Subcutaneous abdominal adipose tissue (tissue), 5 donors: ENCODE data around the gene PSMD13.
"Not testable (repeated sequence)": the region's sequence is repeated elsewhere in the genome, so short reads cannot be mapped to it uniquely, and the experiment has no call there.

Experiments used
- H3K27ac ChIP-seq: one replicate; pipeline ENCODE4 v1.7.0; 2013; ENCODE audit warnings: low read depth, mild to moderate bottlenecking, inconsistent platforms, low read length, moderate library complexity
- H3K27me3 ChIP-seq, 5 donors: one replicate each; pipeline ENCODE4 v1.7.0; 2013; ENCODE audit warnings: low read length in 5 of 5, inconsistent platforms in 1 of 5; ENCODE audit not compliant: control insufficient read depth in 5 of 5, insufficient read depth in 4 of 5
- H3K36me3 ChIP-seq, 5 donors: one replicate each; pipeline ENCODE4 v1.7.0; 2013; ENCODE audit warnings: low read length in 5 of 5; ENCODE audit not compliant: control insufficient read depth in 5 of 5, insufficient read depth in 5 of 5
- H3K4me1 ChIP-seq, 5 donors: one replicate each; pipeline ENCODE4 v1.7.0; 2013; ENCODE audit warnings: low read length in 5 of 5, mild to moderate bottlenecking in 3 of 5, moderate library complexity in 1 of 5; ENCODE audit not compliant: control insufficient read depth in 5 of 5, insufficient read depth in 5 of 5
- H3K4me3 ChIP-seq, 5 donors: one replicate each; pipeline ENCODE4 v1.7.0; 2013; ENCODE audit warnings: low read length in 5 of 5, low read depth in 1 of 5
- H3K9ac ChIP-seq, 5 donors: one replicate each; pipeline ENCODE4 v1.7.0; 2013; ENCODE audit warnings: low read length in 5 of 5, mild to moderate bottlenecking in 4 of 5, moderate library complexity in 3 of 5
- H3K9me3 ChIP-seq, 5 donors: one replicate each; pipeline ENCODE4 v1.7.0; 2013; ENCODE audit warnings: low read length in 5 of 5; ENCODE audit not compliant: control insufficient read depth in 5 of 5
- donor health status: healthy.
- donor health status: healthy.
- donor health status: healthy.
- donor health status: healthy.
- donor health status: healthy.

Gene PSMD13

DNA sequence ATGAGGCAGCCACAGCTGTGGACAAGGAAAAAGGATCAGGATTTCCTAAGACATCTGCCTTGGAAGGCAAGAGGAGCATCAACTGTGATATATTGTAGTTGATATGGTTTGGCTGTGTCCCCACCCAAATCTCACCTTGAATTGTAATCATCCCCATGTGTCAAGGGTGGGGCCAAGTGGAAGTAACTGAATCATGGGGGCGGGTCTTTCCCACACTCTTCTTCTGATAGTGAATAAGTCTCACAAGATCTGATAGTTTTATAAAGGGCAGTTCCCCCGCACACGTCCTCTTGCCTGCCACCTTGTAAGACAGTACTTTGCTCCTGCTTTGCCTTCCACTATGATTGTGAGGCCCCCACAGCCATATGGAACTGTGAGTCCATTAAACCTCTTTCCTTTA is 19.1 kb upstream of the PSMD13 start:
- Histone ChIP-seq H3K4me3 (no peak overlapping the region), H3K27ac (no peak overlapping the region), H3K9ac (no peak overlapping the region), H3K9me3 (no peaks in the 10 kb centered on the region), H3K27me3 (no peaks in the 10 kb centered on the region), H3K36me3 (peaks cover 0 to 60% (median 50%) of the 10 kb centered on the region in 5 donors), H3K4me1 (no peaks in the 10 kb centered on the region)

GRCh38 chr11:218815-219593 is 17.8 kb upstream of the PSMD13 start:
- no peak overlapping the region for H3K9ac ChIP-seq
- no peaks in the 10 kb centered on the region for H3K9me3 ChIP-seq
- H3K27me3 ChIP-seq = no peaks in the 10 kb centered on the region
- H3K27ac ChIP-seq = no peak overlapping the region
- peaks cover 0 to 55% (median 43%) of the 10 kb centered on the region in 5 donors for H3K36me3 ChIP-seq
- H3K4me1 ChIP-seq = no peaks in the 10 kb centered on the region
- no peak overlapping the region for H3K4me3 ChIP-seq

- H3K27ac ChIP-seq, H3K9me3 ChIP-seq, H3K4me3 ChIP-seq, H3K4me1 ChIP-seq, H3K9ac ChIP-seq, H3K27me3 ChIP-seq: not testable (repeated sequence)
- peaks cover 0 to 39% (median 31%) of the 10 kb centered on the region in 5 donors for H3K36me3 ChIP-seq
These were observed 16.0 kb upstream of the PSMD13 start for GRCh38 chr11:220641-221215.

DNA sequence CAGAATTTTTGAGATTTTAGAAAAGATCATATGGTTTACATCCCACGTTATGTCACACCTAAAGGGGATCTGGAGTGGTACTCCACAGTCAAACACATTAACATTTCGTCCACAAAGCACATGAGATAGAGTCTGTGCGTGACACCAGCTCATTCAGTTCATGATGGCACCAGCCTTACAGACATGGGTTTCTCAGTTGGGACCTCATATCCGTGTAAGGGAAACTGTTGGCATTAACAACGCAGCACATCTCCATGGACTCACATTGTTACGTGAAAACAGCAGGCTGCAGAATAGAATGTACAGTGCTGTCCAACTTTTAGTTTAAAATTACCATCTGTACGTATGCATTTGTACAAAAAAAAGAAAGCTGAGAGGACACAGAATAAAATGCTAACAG is 15.2 kb upstream of the PSMD13 start:
- no peaks in the 10 kb centered on the region for H3K9me3 ChIP-seq
- no peaks in the 10 kb centered on the region for H3K4me1 ChIP-seq
- H3K27ac ChIP-seq = no peak overlapping the region
- peaks cover 0 to 32% (median 26%) of the 10 kb centered on the region in 5 donors for H3K36me3 ChIP-seq
- no peak overlapping the region for H3K9ac ChIP-seq
- no peaks in the 10 kb centered on the region for H3K27me3 ChIP-seq
- no peak overlapping the region for H3K4me3 ChIP-seq

DNA sequence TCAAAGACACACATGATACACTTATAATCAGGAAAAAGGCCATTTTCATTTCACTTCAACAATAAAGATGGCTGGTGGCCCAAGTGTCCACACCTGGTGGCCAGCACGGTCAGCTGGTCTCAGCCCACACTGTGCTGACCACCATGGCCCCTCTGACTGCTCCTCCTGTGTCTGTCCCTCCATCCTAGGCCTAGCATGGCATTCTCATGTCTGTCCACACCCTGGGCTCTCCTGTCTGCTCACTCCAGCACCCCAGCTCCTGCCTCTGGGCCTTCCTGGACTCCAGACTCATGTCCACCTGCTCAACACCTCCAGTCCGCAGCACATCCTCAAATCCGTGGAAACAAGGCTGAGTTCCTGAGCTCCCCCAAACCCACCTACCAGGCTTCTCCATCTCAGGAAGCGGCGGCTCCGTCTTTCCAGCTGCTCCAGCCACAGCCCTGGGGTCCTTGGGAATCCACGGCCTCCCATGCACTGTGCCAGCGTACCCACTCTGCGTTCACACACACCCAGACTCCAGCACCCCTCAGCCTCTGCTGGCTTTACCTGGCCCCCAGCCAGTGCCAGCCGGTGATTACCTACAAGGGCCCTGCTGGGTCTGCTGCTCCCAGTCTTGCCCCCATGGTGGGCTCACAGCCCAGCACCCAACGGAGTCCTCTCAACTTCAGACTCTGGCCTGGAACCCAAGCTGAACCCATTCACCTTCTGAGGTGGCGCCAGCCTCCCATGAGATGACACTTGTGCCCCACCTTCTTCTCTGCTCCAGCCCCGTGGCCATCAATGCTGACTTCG is 14.6 kb upstream of the PSMD13 start:
- Histone ChIP-seq H3K9ac (no peak overlapping the region), H3K4me1 (no peaks in the 10 kb centered on the region), H3K36me3 (peaks cover 0 to 32% (median 25%) of the 10 kb centered on the region in 5 donors), H3K4me3 (no peak overlapping the region), H3K9me3 (no peaks in the 10 kb centered on the region), H3K27me3 (no peaks in the 10 kb centered on the region), H3K27ac (no peak overlapping the region)

DNA sequence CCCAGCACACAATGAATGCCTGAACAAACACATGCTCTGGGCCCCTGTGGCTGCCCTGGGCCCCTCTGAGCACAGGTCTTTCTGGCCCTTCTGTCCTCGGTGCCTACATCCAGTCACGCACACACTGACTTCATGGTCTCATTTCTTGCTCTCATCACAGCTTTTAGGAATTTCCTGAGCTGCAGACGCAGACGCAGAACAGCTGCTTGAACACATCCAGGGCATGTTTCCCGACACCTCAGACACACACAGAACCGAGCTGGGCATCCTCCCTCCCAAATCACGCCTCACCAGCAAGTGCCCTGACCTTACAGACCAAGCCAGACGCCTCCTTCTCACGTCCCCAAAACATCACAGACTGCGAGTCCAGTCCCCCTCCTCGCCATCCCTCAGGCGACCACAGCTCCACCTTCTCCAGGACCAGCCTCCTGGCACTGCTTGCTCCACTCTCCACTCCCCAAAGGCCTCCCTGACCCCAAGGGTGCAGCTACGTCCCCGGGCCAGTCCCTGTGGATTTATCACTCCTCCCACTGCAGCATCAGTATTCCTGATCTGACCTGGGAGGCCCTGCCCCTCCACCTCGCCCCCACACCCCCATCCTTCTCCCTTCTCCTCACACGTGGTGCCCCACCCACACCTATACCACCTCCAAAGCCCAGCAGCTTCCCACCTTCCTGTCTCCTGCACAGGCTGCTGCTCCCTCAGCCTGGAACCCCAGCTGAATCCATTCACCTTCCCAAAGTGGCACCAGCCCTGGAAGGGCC is 13.6 kb upstream of the PSMD13 start:
- no peak overlapping the region for H3K27ac ChIP-seq
- H3K9ac ChIP-seq = no peak overlapping the region
- no peaks in the 10 kb centered on the region for H3K27me3 ChIP-seq
- no peaks in the 10 kb centered on the region for H3K9me3 ChIP-seq
- H3K36me3 ChIP-seq = peaks cover 0 to 29% (median 25%) of the 10 kb centered on the region in 5 donors
- H3K4me1 ChIP-seq = no peaks in the 10 kb centered on the region
- H3K4me3 ChIP-seq = no peak overlapping the region

GRCh38 chr11:223884-224283 is 12.9 kb upstream of the PSMD13 start:
- H3K9me3 ChIP-seq = no peaks in the 10 kb centered on the region
- no peak overlapping the region for H3K27ac ChIP-seq

DNA sequence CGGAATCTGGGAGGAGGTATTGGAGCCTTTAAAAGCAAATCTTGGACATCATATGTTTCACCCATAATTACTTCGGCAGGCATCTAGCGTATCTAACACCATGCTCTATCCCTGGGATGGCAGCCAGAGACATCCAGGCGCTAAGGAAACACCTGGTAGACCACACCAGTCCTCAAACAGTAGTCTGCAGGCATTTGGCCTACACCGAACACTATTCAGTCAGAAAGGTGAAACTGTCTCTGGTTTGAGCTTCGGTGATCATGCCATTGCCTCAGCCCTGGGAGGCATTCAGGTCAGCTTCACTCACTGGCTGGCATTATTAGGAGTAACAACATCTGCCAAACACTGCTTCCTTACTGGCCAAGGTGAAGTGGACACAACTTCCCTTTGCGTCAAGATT is 12.4 kb upstream of the PSMD13 start:
- no peak overlapping the region for H3K9ac ChIP-seq
- H3K27ac ChIP-seq = no peak overlapping the region
- H3K36me3 ChIP-seq = peaks cover 0 to 23% (median 19%) of the 10 kb centered on the region in 5 donors

More at GRCh38 chr11:223884-224283, 12.9 kb upstream of the PSMD13 start:
- Histone ChIP-seq H3K4me3 (no peak overlapping the region), H3K9ac (no peak overlapping the region), H3K27me3 (no peaks in the 10 kb centered on the region), H3K36me3 (peaks cover 0 to 23% (median 20%) of the 10 kb centered on the region in 5 donors), H3K4me1 (no peaks in the 10 kb centered on the region)

DNA sequence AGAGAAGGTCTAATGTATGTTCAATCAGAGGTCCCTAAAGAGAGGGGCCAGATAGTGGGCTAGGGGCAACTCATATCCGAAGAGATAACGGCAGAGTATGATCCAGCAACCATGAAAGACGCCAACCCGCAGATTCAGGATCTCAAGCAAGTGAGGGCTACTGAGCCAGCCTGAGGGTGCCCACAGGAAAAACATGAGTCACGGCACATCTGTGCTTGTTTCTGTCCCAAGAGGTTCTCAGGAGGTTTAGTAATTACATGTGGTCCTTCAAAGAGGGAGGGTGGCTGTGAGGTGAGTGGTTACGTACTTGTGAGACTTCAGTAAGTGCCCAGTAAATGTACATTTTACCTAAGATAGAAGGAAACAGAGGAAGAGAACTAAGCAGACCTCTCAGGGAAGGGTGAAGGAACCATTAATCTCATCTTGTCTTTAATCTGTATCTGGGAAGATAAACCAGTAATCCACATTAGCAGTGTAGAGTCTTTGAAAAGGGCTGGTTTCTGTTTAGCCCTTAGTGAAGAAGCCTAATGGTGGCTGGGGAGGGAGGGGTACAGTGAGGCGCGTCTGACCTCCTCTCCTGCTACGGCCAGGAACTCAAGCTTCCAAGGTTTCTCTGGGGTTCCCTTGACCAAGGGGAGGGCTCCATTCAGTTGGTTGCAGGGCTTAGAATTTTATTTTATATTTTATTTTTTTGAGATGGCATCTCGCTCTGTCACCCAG is 10.9 kb upstream of the PSMD13 start:
- H3K27me3 ChIP-seq = no peaks in the 10 kb centered on the region
- H3K36me3 ChIP-seq = peaks cover 0 to 31% (median 21%) of the 10 kb centered on the region in 5 donors
- H3K4me3 ChIP-seq = no peak overlapping the region
- no peaks in the 10 kb centered on the region for H3K4me1 ChIP-seq
- no peak overlapping the region for H3K27ac ChIP-seq
- H3K9me3 ChIP-seq = no peaks in the 10 kb centered on the region
- H3K9ac ChIP-seq = no peak overlapping the region

More for the DNA sequence above, 12.4 kb upstream of the PSMD13 start:
- Histone ChIP-seq H3K4me3 (no peak overlapping the region), H3K9me3 (no peaks in the 10 kb centered on the region), H3K27me3 (no peaks in the 10 kb centered on the region), H3K4me1 (no peaks in the 10 kb centered on the region)
